Astrocyte of the cerebellum (primary cell): ENCODE results near the gene VLDLR.

Source experiments
- DNase-seq: peaks from one replicate; pipeline ENCODE4 v3.0.0-alpha.2; 2011; ENCODE audit warnings: low read depth
- H3K4me3 ChIP-seq: 2 replicates; pipeline ENCODE4 v1.5.1; 2011; ENCODE audit warnings: mild to moderate bottlenecking, low read depth, low read length, moderate library complexity
- CTCF ChIP-seq: IDR thresholded peaks from 2 replicates; pipeline ENCODE4 v1.5.1; 2012; ENCODE audit warnings: low read length, low read depth, moderate library complexity, mild to moderate bottlenecking; ENCODE audit errors: missing control alignments
- in situ Hi-C: cut with HindIII; loops from 2 replicates; pipeline ENCODE4 v1.10.0; 2017; ENCODE audit warnings: low sequenced_read_pairs

Gene VLDLR

DNA sequence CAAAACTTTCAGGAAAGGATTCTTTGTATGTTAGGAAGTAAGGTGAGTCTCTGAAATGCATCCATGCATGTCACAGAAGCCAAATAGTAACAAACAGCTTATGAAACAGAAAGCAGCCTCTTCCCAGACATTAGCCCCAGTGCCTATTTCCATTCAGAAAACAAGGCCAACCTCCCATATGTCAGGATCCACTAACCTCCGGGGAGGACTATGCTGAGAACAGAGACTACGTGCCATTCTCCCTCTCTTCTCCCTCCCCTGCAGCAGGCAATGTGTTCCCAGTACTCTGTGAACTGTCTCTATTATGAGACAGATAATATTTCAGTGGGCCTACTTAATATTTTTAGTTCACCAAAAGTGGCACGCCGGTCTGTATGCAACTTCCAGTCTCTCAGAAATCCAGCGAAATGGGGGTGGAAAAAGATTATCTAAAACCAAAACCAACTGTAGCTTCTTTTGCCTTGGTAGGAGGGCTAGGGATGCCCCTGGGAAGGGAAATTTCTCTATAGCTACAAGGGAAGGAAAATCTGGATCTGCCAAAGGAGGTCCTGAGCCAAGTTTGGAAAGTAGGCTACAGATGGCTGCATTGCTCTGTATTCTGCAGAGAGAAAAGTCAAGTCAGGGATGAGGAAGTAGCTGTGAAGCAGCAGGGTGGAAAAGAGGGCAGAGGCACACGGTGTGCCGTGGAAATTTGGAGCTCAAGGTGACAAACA lies 42.0 kb downstream of the VLDLR start:
- no peak overlapping the region for H3K4me3 ChIP-seq
- no peak for TF ChIP-seq CTCF

GRCh38 chr9:2664174-2665065 lies 42.8 kb downstream of the VLDLR start:
- in situ Hi-C loops = no loop called here
- no peak overlapping the region for H3K4me3 ChIP-seq
- TF ChIP-seq CTCF = no peak

More for the DNA sequence above, 42.0 kb downstream of the VLDLR start:
- in situ Hi-C loops = no loop called here
- no peak for DNase-seq

GRCh38 chr9:2666569-2666968 lies 45.0 kb downstream of the VLDLR start:
- no peak for TF ChIP-seq CTCF
- H3K4me3 ChIP-seq = no peak overlapping the region
- no peak for DNase-seq
- in situ Hi-C loops = no loop called here

More at GRCh38 chr9:2664174-2665065, 42.8 kb downstream of the VLDLR start:
- DNase-seq = no peak

GRCh38 chr9:2673161-2673560 lies 51.6 kb downstream of the VLDLR start:
- no peak for DNase-seq
- H3K4me3 ChIP-seq = no peak overlapping the region
- no peak for TF ChIP-seq CTCF
- in situ Hi-C loops = no loop called here

GRCh38 chr9:2674141-2674824 lies 52.7 kb downstream of the VLDLR start:
- TF ChIP-seq CTCF = no peak
- DNase-seq = no peak
- in situ Hi-C loops = no loop called here
- no peak overlapping the region for H3K4me3 ChIP-seq

GRCh38 chr9:2675834-2676233 lies 54.2 kb downstream of the VLDLR start:
- no peak for TF ChIP-seq CTCF
- DNase-seq = no peak
- in situ Hi-C loops = no loop called here
- H3K4me3 ChIP-seq = no peak overlapping the region
